Liver (tissue), 9 donors: Measurements from ENCODE around the gene USP21. TPM values are rescaled to one million over a fixed set of nuclear protein-coding genes. Genes with fewer than 3 reads are reported as not detected.

Source experiments
- DNase-seq: peaks from one replicate; pipeline ENCODE4 v3.0.0-alpha.2; 2017; ENCODE audit warnings: low spot score
- H3K27ac ChIP-seq, 2 donors: one replicate each; pipeline ENCODE4 v1.7.0; 2013; ENCODE audit warnings: inconsistent platforms in 2 of 2, low read length in 2 of 2, control low read depth in 1 of 2, low read depth in 1 of 2, mild to moderate bottlenecking in 1 of 2
- H3K27me3 ChIP-seq, 4 donors: one replicate each; pipeline versions ENCODE4 v1.6.1 to v1.7.0; 2013; ENCODE audit warnings: low read length in 3 of 4, inconsistent platforms in 1 of 4, mild to moderate bottlenecking in 1 of 4, moderate library complexity in 1 of 4; ENCODE audit not compliant: control insufficient read depth in 4 of 4, insufficient read depth in 4 of 4
- H3K36me3 ChIP-seq, 4 donors: one replicate each; pipeline versions ENCODE4 v1.6.1 to v1.7.0; 2013; ENCODE audit warnings: low read length in 3 of 4, mild to moderate bottlenecking in 3 of 4, low read depth in 1 of 4, moderate library complexity in 1 of 4; ENCODE audit not compliant: control insufficient read depth in 4 of 4, insufficient read depth in 3 of 4
- H3K4me1 ChIP-seq, 4 donors: one replicate each; pipeline versions ENCODE4 v1.6.1 to v1.7.0; 2013; ENCODE audit warnings: low read length in 3 of 4, mild to moderate bottlenecking in 3 of 4, moderate library complexity in 1 of 4; ENCODE audit not compliant: control insufficient read depth in 4 of 4, insufficient read depth in 4 of 4
- H3K4me3 ChIP-seq, 3 donors: one replicate each; pipeline versions ENCODE4 v1.6.1 to v1.7.0; 2013; ENCODE audit warnings: low read length in 3 of 3, control low read depth in 1 of 3, low read depth in 1 of 3, mild to moderate bottlenecking in 1 of 3
- H3K9ac ChIP-seq, 2 donors: one replicate each; pipeline ENCODE4 v1.7.0; 2013; ENCODE audit warnings: low read length in 2 of 2, mild to moderate bottlenecking in 2 of 2, moderate library complexity in 2 of 2, control low read depth in 1 of 2, low read depth in 1 of 2
- H3K9me3 ChIP-seq, 4 donors: one replicate each; pipeline versions ENCODE4 v1.6.1 to v1.7.0; 2013; ENCODE audit warnings: low read length in 3 of 4; ENCODE audit not compliant: control insufficient read depth in 4 of 4
- EGR1 ChIP-seq, 2 donors: IDR thresholded peaks; 2 replicates each; pipeline ENCODE4 v1.6.1; 2016 to 2018; ENCODE audit warnings: antibody characterized with exemption in 2 of 2, low read depth in 2 of 2
- FOXA1 ChIP-seq: IDR thresholded peaks from 2 replicates; pipeline ENCODE4 v1.6.1; 2016; ENCODE audit warnings: antibody characterized with exemption
- FOXA2 ChIP-seq: IDR thresholded peaks from 2 replicates; pipeline ENCODE4 v1.6.1; 2016; ENCODE audit warnings: antibody characterized with exemption
- GABPA ChIP-seq, 2 donors: IDR thresholded peaks in 1 of 2; conservative IDR thresholded peaks in 1 of 2; 2 replicates each; pipeline ENCODE4 v1.6.1; 2016; ENCODE audit warnings: antibody characterized with exemption in 2 of 2, mild to moderate bottlenecking in 1 of 2, moderate library complexity in 1 of 2
- HNF4A ChIP-seq, 2 donors: conservative IDR thresholded peaks; 2 replicates each; pipeline ENCODE4 v1.6.1; 2016; ENCODE audit warnings: antibody characterized with exemption in 2 of 2, mild to moderate bottlenecking in 2 of 2
- HNF4G ChIP-seq: IDR thresholded peaks from 2 replicates; pipeline ENCODE4 v1.6.1; 2016; ENCODE audit warnings: antibody characterized with exemption
- JUND ChIP-seq, 2 donors: IDR thresholded peaks; 2 replicates each; pipeline ENCODE4 v1.6.1; 2016; ENCODE audit warnings: antibody characterized with exemption in 2 of 2
- NR2F2 ChIP-seq: IDR thresholded peaks from 2 replicates; pipeline ENCODE4 v1.6.1; 2016; ENCODE audit warnings: antibody characterized with exemption
- RAD21 ChIP-seq, 2 donors: IDR thresholded peaks; 2 replicates each; pipeline ENCODE4 v1.6.1; 2016; ENCODE audit warnings: antibody characterized with exemption in 2 of 2, mild to moderate bottlenecking in 2 of 2
- RXRA ChIP-seq, 2 donors: IDR thresholded peaks; 2 replicates each; pipeline ENCODE4 v1.6.1; 2017 to 2018; ENCODE audit warnings: antibody characterized with exemption in 2 of 2, mild to moderate bottlenecking in 1 of 2
- SP1 ChIP-seq: IDR thresholded peaks from 2 replicates; pipeline ENCODE4 v1.6.1; 2018; ENCODE audit warnings: antibody characterized with exemption, mild to moderate bottlenecking
- YY1 ChIP-seq: IDR thresholded peaks from 2 replicates; pipeline ENCODE4 v1.6.1; 2016; ENCODE audit warnings: antibody characterized with exemption, mild to moderate bottlenecking
- WGBS: extraction: QIAGEN DNeasy Blood & Tissue Kit; methylation state at CpG from one replicate; pipeline ENCODE4 v1.1.7; 2013; 5-methylcytosine and 5-hydroxymethylcytosine counted together
- polyA plus RNA-seq, 2 donors: library from polyadenylated mRNA; stranded (reverse) in 1 of 2; unstranded in 1 of 2; fragments of 200-250 nt in 1 of 2; fragments of >200 nt in 1 of 2; fragmentation: Nextera tagmentation in 1 of 2; extraction: Ambion mirVana in 1 of 2; gene quantifications; one replicate each; pipeline versions ENCODE4 v1.2.1 to v1.2.3, GENCODE V29; 2013 to 2015
- total RNA-seq, 2 donors: library from RNA; depleted of rRNA; stranded (reverse); fragments of >200 nt; gene quantifications; one replicate each; pipeline ENCODE4 v1.2.3, GENCODE V29; 2014
- TF ChIP-seq, protein P1 (sequence below): IDR thresholded peaks from 2 replicates; pipeline ENCODE4 v1.6.1; 2016; ENCODE audit warnings: antibody characterized with exemption
- TF ChIP-seq, protein P2 (sequence below): IDR thresholded peaks from 2 replicates; pipeline ENCODE4 v1.6.1; 2016; ENCODE audit warnings: antibody characterized with exemption, mild to moderate bottlenecking
- TF ChIP-seq, protein P3 (sequence below): fragments of 150-350 bp; IDR thresholded peaks from 2 replicates; pipeline ENCODE4 v1.5.1; 2017; ENCODE audit warnings: improper control_type of control experiment, low read depth, low read length; ENCODE audit not compliant: missing input control
- TF ChIP-seq, protein P4 (sequence below): IDR thresholded peaks from 2 replicates; pipeline ENCODE4 v1.6.1; 2016; ENCODE audit warnings: antibody characterized with exemption
- TF ChIP-seq, protein P5 (sequence below): IDR thresholded peaks from 2 replicates; pipeline ENCODE4 v1.6.1; 2016; ENCODE audit warnings: antibody characterized with exemption
- donor health status: healthy.
- donor health status: healthy.
- donor health status: healthy.
- donor health status: healthy.
- donor health status: healthy.

Gene USP21
- total and polyA plus RNA-seq, 4 donors, result 4.1 to 9.0 (median 6.5) TPM

DNA sequence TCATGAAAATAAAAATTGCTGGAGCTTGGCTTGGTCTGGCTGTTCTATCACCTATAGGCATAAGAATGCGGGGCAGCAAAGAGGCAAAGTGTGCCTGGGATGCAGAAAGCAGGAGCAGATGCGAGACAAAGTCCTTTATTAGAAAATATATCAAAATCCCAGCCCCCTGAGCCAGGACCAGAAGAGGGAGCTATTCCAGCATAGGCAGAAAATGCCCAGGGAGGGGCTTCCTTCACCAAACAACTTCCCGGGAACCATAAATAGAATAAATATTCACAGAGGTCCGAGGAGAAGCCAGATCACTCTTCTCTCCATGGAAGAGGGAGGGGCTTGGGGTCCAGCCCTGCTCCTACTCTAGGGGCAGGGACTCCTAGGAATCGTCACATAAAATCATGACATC is 11.9 kb downstream of the USP21 start:
- no peak for DNase-seq
- H3K27ac ChIP-seq, result no peak overlapping the region
- peaks cover 4 to 28% (median 22%) of the 10 kb centered on the region in 4 donors for H3K4me1 ChIP-seq

More for the DNA sequence above, 11.9 kb downstream of the USP21 start:
- TF ChIP-seq, protein P1, sequence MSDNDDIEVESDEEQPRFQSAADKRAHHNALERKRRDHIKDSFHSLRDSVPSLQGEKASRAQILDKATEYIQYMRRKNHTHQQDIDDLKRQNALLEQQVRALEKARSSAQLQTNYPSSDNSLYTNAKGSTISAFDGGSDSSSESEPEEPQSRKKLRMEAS, result no peak
- TF ChIP-seq, protein P2, sequence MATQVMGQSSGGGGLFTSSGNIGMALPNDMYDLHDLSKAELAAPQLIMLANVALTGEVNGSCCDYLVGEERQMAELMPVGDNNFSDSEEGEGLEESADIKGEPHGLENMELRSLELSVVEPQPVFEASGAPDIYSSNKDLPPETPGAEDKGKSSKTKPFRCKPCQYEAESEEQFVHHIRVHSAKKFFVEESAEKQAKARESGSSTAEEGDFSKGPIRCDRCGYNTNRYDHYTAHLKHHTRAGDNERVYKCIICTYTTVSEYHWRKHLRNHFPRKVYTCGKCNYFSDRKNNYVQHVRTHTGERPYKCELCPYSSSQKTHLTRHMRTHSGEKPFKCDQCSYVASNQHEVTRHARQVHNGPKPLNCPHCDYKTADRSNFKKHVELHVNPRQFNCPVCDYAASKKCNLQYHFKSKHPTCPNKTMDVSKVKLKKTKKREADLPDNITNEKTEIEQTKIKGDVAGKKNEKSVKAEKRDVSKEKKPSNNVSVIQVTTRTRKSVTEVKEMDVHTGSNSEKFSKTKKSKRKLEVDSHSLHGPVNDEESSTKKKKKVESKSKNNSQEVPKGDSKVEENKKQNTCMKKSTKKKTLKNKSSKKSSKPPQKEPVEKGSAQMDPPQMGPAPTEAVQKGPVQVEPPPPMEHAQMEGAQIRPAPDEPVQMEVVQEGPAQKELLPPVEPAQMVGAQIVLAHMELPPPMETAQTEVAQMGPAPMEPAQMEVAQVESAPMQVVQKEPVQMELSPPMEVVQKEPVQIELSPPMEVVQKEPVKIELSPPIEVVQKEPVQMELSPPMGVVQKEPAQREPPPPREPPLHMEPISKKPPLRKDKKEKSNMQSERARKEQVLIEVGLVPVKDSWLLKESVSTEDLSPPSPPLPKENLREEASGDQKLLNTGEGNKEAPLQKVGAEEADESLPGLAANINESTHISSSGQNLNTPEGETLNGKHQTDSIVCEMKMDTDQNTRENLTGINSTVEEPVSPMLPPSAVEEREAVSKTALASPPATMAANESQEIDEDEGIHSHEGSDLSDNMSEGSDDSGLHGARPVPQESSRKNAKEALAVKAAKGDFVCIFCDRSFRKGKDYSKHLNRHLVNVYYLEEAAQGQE, result no peak
- TF ChIP-seq YY1, result no peak
- TF ChIP-seq EGR1 (IDR thresholded peaks at IDR 0.05; ENCODE audit: low read depth in 2 of 2), result no peak
- no peak for TF ChIP-seq HNF4G
- TF ChIP-seq, protein P3, sequence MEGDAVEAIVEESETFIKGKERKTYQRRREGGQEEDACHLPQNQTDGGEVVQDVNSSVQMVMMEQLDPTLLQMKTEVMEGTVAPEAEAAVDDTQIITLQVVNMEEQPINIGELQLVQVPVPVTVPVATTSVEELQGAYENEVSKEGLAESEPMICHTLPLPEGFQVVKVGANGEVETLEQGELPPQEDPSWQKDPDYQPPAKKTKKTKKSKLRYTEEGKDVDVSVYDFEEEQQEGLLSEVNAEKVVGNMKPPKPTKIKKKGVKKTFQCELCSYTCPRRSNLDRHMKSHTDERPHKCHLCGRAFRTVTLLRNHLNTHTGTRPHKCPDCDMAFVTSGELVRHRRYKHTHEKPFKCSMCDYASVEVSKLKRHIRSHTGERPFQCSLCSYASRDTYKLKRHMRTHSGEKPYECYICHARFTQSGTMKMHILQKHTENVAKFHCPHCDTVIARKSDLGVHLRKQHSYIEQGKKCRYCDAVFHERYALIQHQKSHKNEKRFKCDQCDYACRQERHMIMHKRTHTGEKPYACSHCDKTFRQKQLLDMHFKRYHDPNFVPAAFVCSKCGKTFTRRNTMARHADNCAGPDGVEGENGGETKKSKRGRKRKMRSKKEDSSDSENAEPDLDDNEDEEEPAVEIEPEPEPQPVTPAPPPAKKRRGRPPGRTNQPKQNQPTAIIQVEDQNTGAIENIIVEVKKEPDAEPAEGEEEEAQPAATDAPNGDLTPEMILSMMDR, result no peak
- TF ChIP-seq JUND (IDR thresholded peaks at IDR 0.05), result no peak
- TF ChIP-seq RAD21 (IDR thresholded peaks at IDR 0.05), result no peak
- no peak for TF ChIP-seq FOXA2
- no peak for TF ChIP-seq RXRA (IDR thresholded peaks at IDR 0.05)
- TF ChIP-seq SP1, result no peak
- TF ChIP-seq, protein P4, sequence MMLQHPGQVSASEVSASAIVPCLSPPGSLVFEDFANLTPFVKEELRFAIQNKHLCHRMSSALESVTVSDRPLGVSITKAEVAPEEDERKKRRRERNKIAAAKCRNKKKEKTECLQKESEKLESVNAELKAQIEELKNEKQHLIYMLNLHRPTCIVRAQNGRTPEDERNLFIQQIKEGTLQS, result no peak
- no peak for TF ChIP-seq FOXA1
- no peak for TF ChIP-seq NR2F2
- TF ChIP-seq GABPA (IDR thresholded peaks at IDR 0.05 in 1 of 2, conservative IDR thresholded peaks at IDR 0.05 in 1 of 2), result no peak
- TF ChIP-seq, protein P5, sequence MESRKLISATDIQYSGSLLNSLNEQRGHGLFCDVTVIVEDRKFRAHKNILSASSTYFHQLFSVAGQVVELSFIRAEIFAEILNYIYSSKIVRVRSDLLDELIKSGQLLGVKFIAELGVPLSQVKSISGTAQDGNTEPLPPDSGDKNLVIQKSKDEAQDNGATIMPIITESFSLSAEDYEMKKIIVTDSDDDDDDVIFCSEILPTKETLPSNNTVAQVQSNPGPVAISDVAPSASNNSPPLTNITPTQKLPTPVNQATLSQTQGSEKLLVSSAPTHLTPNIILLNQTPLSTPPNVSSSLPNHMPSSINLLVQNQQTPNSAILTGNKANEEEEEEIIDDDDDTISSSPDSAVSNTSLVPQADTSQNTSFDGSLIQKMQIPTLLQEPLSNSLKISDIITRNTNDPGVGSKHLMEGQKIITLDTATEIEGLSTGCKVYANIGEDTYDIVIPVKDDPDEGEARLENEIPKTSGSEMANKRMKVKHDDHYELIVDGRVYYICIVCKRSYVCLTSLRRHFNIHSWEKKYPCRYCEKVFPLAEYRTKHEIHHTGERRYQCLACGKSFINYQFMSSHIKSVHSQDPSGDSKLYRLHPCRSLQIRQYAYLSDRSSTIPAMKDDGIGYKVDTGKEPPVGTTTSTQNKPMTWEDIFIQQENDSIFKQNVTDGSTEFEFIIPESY, result no peak
- no peak for TF ChIP-seq HNF4A (conservative IDR thresholded peaks at IDR 0.05)
- H3K36me3 ChIP-seq, result peaks cover 2 to 46% (median 31%) of the 10 kb centered on the region in 4 donors
- WGBS, result 73% methylated on average over 5 of the region's 5 CpGs
- no peak overlapping the region for H3K9ac ChIP-seq
- no peaks in the 10 kb centered on the region for H3K9me3 ChIP-seq
- H3K4me3 ChIP-seq, result no peak overlapping the region
- no peaks in the 10 kb centered on the region for H3K27me3 ChIP-seq
